Measurements from ENCODE around the gene CDC42BPG. TPM values are rescaled to one million over a fixed set of nuclear protein-coding genes. Genes with fewer than 3 reads are reported as not detected.

CDC42BPG gene
- total RNA-seq, 2 donors from 2014 or later: 17.2 to 24.0 TPM

GRCh38 chr11:64883575-64883974 lies 39.1 kb upstream of the CDC42BPG start:
- intact Hi-C loops (cut with DNase I): no loop called here
- 63% methylated on average over 5 of the region's 5 CpGs for WGBS
- no peak overlapping the region for H3K27ac ChIP-seq

GRCh38 chr11:64882243-64882642 lies 37.8 kb upstream of the CDC42BPG start:
- Histone ChIP-seq H3K27ac (no peak overlapping the region), H3K27me3 (replicated peaks; ENCODE audit: insufficient read depth) (no peaks in the 10 kb centered on the region), H3K9me3 (no peaks in the 10 kb centered on the region), H3K36me3 (no peaks in the 10 kb centered on the region), H3K4me1 (replicated peaks) (no peaks in the 10 kb centered on the region), H3K4me3 (no peak overlapping the region)
- intact Hi-C loops (cut with DNase I): no loop called here
- DNase-seq (ENCODE audit: low spot score): no peak
- TF ChIP-seq CTCF (IDR thresholded peaks at IDR 0.05) (no peak), POLR2A (IDR thresholded peaks at IDR 0.05) (no peak), POLR2AphosphoS5 (IDR thresholded peaks at IDR 0.05) (no peak)
- 86% methylated on average over 5 of the region's 5 CpGs for WGBS

More at GRCh38 chr11:64883575-64883974, 39.1 kb upstream of the CDC42BPG start:
- TF ChIP-seq POLR2A (IDR thresholded peaks at IDR 0.05) (no peak), POLR2AphosphoS5 (IDR thresholded peaks at IDR 0.05) (no peak), CTCF (IDR thresholded peaks at IDR 0.05) (no peak)
- Histone ChIP-seq H3K27me3 (replicated peaks; ENCODE audit: insufficient read depth) (no peaks in the 10 kb centered on the region), H3K9me3 (no peaks in the 10 kb centered on the region), H3K36me3 (no peaks in the 10 kb centered on the region), H3K4me1 (replicated peaks) (no peaks in the 10 kb centered on the region), H3K4me3 (no peak overlapping the region)
- DNase-seq (ENCODE audit: low spot score): no peak

GRCh38 chr11:64881476-64881875 lies 37.0 kb upstream of the CDC42BPG start:
- TF ChIP-seq POLR2AphosphoS5 (IDR thresholded peaks at IDR 0.05): no peak
- no peak for TF ChIP-seq POLR2A (IDR thresholded peaks at IDR 0.05)
- TF ChIP-seq CTCF (IDR thresholded peaks at IDR 0.05): no peak
- no peaks in the 10 kb centered on the region for H3K9me3 ChIP-seq
- DNase-seq (ENCODE audit: low spot score): no peak
- H3K27me3 ChIP-seq (replicated peaks; ENCODE audit: insufficient read depth): no peaks in the 10 kb centered on the region
- intact Hi-C loops (cut with DNase I): no loop called here
- H3K4me3 ChIP-seq: no peak overlapping the region
- no peak overlapping the region for H3K27ac ChIP-seq
- 45% methylated on average over 8 of the region's 8 CpGs for WGBS
- peaks cover 3% of the 10 kb centered on the region for H3K4me1 ChIP-seq (replicated peaks)
- H3K36me3 ChIP-seq: no peaks in the 10 kb centered on the region

- peak overlapping the region; percentile 3 to 35 for H3K27ac ChIP-seq
- DNase-seq (ENCODE audit: low spot score): no peak
Measured at GRCh38 chr11:64880240-64881001, 36.0 kb upstream of the CDC42BPG start.

More at GRCh38 chr11:64880240-64881001, 36.0 kb upstream of the CDC42BPG start:
- Histone ChIP-seq H3K4me3 (no peak overlapping the region), H3K4me1 (replicated peaks) (peaks cover 3% of the 10 kb centered on the region), H3K27me3 (replicated peaks; ENCODE audit: insufficient read depth) (no peaks in the 10 kb centered on the region), H3K9me3 (no peaks in the 10 kb centered on the region), H3K36me3 (no peaks in the 10 kb centered on the region)
- intact Hi-C loops (cut with DNase I): no loop called here
- WGBS: 63% methylated on average over 14 of the region's 14 CpGs
- TF ChIP-seq POLR2AphosphoS5 (IDR thresholded peaks at IDR 0.05): no peak
- no peak for TF ChIP-seq POLR2A (IDR thresholded peaks at IDR 0.05)
- TF ChIP-seq CTCF (IDR thresholded peaks at IDR 0.05): no peak
